ENCODE data around the gene ADPRM. TPM values are rescaled to one million over a fixed set of nuclear protein-coding genes. Genes with fewer than 3 reads are reported as not detected.

ADPRM gene
- total and polyA plus RNA-seq, 7 experiments from 2014 or later, result 16.4 to 120 (median 70.4) TPM

- Mint-ChIP-seq H3K9me3 (no peaks in the 10 kb centered on the region), H3K27ac (no peak overlapping the region), H3K4me1 (peaks cover 9 to 39% (median 31%) of the 10 kb centered on the region in 7 donors), H3K27me3 (peaks cover 0 to 6% (median 0%) of the 10 kb centered on the region in 5 donors), H3K4me3 (no peak overlapping the region), H3K36me3 (peaks cover 0 to 4% (median 0%) of the 10 kb centered on the region in 5 donors)
- H3K4me3 ChIP-seq (ENCODE audit: low read length), result no peak overlapping the region
- no peaks in the 10 kb centered on the region for H3K9me3 ChIP-seq (ENCODE audit: control insufficient read depth in 2 of 3, low read length in 3 of 3)
- peaks cover 0 to 4% of the 10 kb centered on the region in 2 donors for H3K27me3 ChIP-seq (ENCODE audit: control insufficient read depth in 2 of 2, insufficient read depth in 2 of 2, low read length in 2 of 2)
- peaks cover 0 to 9% of the 10 kb centered on the region in 2 donors for H3K4me1 ChIP-seq (ENCODE audit: control insufficient read depth in 2 of 2, insufficient read depth in 2 of 2, low read length in 2 of 2)
- peaks cover 0 to 9% (median 0%) of the 10 kb centered on the region in 3 experiments for H3K36me3 ChIP-seq (ENCODE audit: control insufficient read depth in 2 of 3, insufficient read depth in 3 of 3, low read length in 3 of 3)
- no peak for DNase-seq
- CTCF ChIA-PET, result interaction anchor here (1.6 kb wide), 1 partner anchor 89 kb away, joined by 5 read pairs; no protein-coding TSS in a partner anchor
- no peak overlapping the region for H3K27ac ChIP-seq (ENCODE audit: low read depth, low read length)
- POLR2A ChIA-PET, result no interaction called here
- intact Hi-C loops (cut with micrococcal nuclease), result no loop called here
- no peak for ATAC-seq
Observed at GRCh38 chr17:10733666-10734065, 36.3 kb downstream of the ADPRM start.

DNA sequence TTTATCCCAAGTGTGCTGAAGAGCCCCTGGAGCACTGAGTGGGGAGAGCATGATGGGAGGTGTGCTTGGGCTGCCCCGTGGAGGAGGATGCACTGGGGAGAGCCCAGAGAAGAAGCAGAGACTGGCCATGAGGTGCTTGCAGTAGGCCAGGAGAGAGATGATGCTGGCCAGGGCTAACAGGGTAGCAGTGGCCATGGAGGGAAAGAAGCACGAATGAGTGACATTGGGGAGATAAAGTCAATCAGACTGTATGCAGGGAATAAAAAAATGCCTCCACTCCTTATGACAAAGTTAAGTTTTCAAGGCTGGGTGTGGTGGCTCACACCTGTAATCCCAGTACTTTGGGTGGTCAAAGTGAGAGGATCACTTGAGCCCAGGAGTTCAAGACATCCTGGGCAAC is 37.9 kb downstream of the ADPRM start:
- H3K27ac ChIP-seq (ENCODE audit: low read depth, low read length), result no peak overlapping the region
- peaks cover 0 to 9% of the 10 kb centered on the region in 2 donors for H3K4me1 ChIP-seq (ENCODE audit: control insufficient read depth in 2 of 2, insufficient read depth in 2 of 2, low read length in 2 of 2)
- H3K27me3 ChIP-seq (ENCODE audit: control insufficient read depth in 2 of 2, insufficient read depth in 2 of 2, low read length in 2 of 2), result no peaks in the 10 kb centered on the region
- Mint-ChIP-seq H3K36me3 (peaks cover 0 to 4% (median 0%) of the 10 kb centered on the region in 5 donors), H3K9me3 (no peaks in the 10 kb centered on the region), H3K4me3 (no peak overlapping the region), H3K4me1 (peaks cover 5 to 35% (median 24%) of the 10 kb centered on the region in 7 donors), H3K27ac (no peak overlapping the region), H3K27me3 (peaks cover 0 to 5% (median 0%) of the 10 kb centered on the region in 5 donors)
- CTCF ChIA-PET, result interaction anchor here (2.7 kb wide), 1 partner anchor 109 kb away, joined by 35 read pairs; no protein-coding TSS in a partner anchor
- no peak overlapping the region for H3K4me3 ChIP-seq (ENCODE audit: low read length)
- ATAC-seq, result no peak
- intact Hi-C loops (cut with micrococcal nuclease), result no loop called here
- no peaks in the 10 kb centered on the region for H3K36me3 ChIP-seq (ENCODE audit: control insufficient read depth in 2 of 3, insufficient read depth in 3 of 3, low read length in 3 of 3)
- DNase-seq, result no peak
- POLR2A ChIA-PET, result no interaction called here
- H3K9me3 ChIP-seq (ENCODE audit: control insufficient read depth in 2 of 3, low read length in 3 of 3), result no peaks in the 10 kb centered on the region

DNA sequence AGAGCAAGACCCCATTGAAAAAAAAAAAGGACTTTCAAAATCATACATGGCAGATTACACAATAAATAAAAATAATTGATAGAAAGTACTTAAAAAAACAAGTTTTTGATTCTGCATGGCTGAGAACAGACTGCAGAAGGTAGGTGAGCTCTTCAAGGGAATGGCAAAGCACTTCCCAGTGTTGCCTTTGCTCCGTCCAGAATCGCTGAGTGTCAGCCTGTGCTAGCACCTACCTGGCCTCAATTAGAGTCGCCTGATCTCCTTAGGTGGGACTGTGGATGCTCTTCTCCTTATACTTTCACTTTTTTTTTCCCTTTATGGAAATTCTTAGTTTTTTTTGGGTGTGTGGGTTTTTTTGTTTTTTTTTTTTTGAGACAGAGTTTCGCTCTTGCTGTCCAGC is 38.4 kb downstream of the ADPRM start:
- H3K9me3 ChIP-seq (ENCODE audit: control insufficient read depth in 2 of 3, low read length in 3 of 3), result no peaks in the 10 kb centered on the region
- H3K4me3 ChIP-seq (ENCODE audit: low read length), result no peak overlapping the region
- H3K27ac ChIP-seq (ENCODE audit: low read depth, low read length), result no peak overlapping the region
- no peak overlapping the region for H3K4me3 Mint-ChIP-seq
- peaks cover 0 to 9% of the 10 kb centered on the region in 2 donors for H3K4me1 ChIP-seq (ENCODE audit: control insufficient read depth in 2 of 2, insufficient read depth in 2 of 2, low read length in 2 of 2)
- H3K36me3 Mint-ChIP-seq, result peaks cover 0 to 4% (median 0%) of the 10 kb centered on the region in 5 donors
- no peaks in the 10 kb centered on the region for H3K27me3 ChIP-seq (ENCODE audit: control insufficient read depth in 2 of 2, insufficient read depth in 2 of 2, low read length in 2 of 2)
- CTCF ChIA-PET, result interaction anchor here (1.4 to 2.7 kb wide), 3 partner anchors 55 to 109 kb away, joined by 3 to 35 read pairs (median 6); no protein-coding TSS in a partner anchor
- H3K27ac Mint-ChIP-seq, result no peak overlapping the region
- no peaks in the 10 kb centered on the region for H3K9me3 Mint-ChIP-seq
- H3K36me3 ChIP-seq (ENCODE audit: control insufficient read depth in 2 of 3, insufficient read depth in 3 of 3, low read length in 3 of 3), result no peaks in the 10 kb centered on the region
- peaks cover 0 to 7% (median 0%) of the 10 kb centered on the region in 5 donors for H3K27me3 Mint-ChIP-seq
- DNase-seq (no peak), ATAC-seq (no peak)
- peaks cover 4 to 35% (median 18%) of the 10 kb centered on the region in 7 donors for H3K4me1 Mint-ChIP-seq
- intact Hi-C loops (cut with micrococcal nuclease), result loop anchor here in 1 of 2 donors (2.0 kb wide), 1 partner anchor 89 kb away; no protein-coding TSS in a partner anchor
- POLR2A ChIA-PET, result no interaction called here

- peak overlapping the region in 7 of 9 donors; percentile 34 to 85 (median 66) for H3K27ac Mint-ChIP-seq
- Histone ChIP-seq H3K9me3 (ENCODE audit: control insufficient read depth in 2 of 3, low read length in 3 of 3) (no peaks in the 10 kb centered on the region), H3K36me3 (ENCODE audit: control insufficient read depth in 2 of 3, insufficient read depth in 3 of 3, low read length in 3 of 3) (no peaks in the 10 kb centered on the region), H3K4me1 (ENCODE audit: control insufficient read depth in 2 of 2, insufficient read depth in 2 of 2, low read length in 2 of 2) (peaks cover 0 to 9% of the 10 kb centered on the region in 2 donors), H3K27me3 (ENCODE audit: control insufficient read depth in 2 of 2, insufficient read depth in 2 of 2, low read length in 2 of 2) (no peaks in the 10 kb centered on the region), H3K27ac (ENCODE audit: low read depth, low read length) (no peak overlapping the region), H3K4me3 (ENCODE audit: low read length) (no peak overlapping the region)
- peak; percentile 71 for ATAC-seq
- peaks cover 0 to 10% (median 0%) of the 10 kb centered on the region in 5 donors for H3K27me3 Mint-ChIP-seq
- ChIA-PET POLR2A (interaction anchor here (0.9 to 1.4 kb wide), 5 partner anchors 23 to 107 kb away, joined by 3 to 4 read pairs (median 4); no protein-coding TSS in a partner anchor), CTCF (interaction anchor here (0.8 to 2.7 kb wide), 13 partner anchors 10 to 112 kb away, joined by 3 to 35 read pairs (median 4); partner anchors contain the start of gene PIRT)
- H3K4me1 Mint-ChIP-seq, result peaks cover 2 to 28% (median 13%) of the 10 kb centered on the region in 7 donors
- peaks cover 0 to 4% (median 0%) of the 10 kb centered on the region in 5 donors for H3K36me3 Mint-ChIP-seq
- no peaks in the 10 kb centered on the region for H3K9me3 Mint-ChIP-seq
- peak in 6 of 9 donors; percentile 21 to 58 (median 46) for DNase-seq
- intact Hi-C loops (cut with micrococcal nuclease), result loop anchor here (1.0 to 2.0 kb wide), 2 partner anchors 90 to 108 kb away; no protein-coding TSS in a partner anchor
- peak overlapping the region in 8 of 10 donors; percentile 5 to 57 (median 39) for H3K4me3 Mint-ChIP-seq
Observed at GRCh38 chr17:10737168-10737622, 39.8 kb downstream of the ADPRM start.

- Histone ChIP-seq H3K4me1 (ENCODE audit: control insufficient read depth in 2 of 2, insufficient read depth in 2 of 2, low read length in 2 of 2) (peaks cover 0 to 9% of the 10 kb centered on the region in 2 donors), H3K27me3 (ENCODE audit: control insufficient read depth in 2 of 2, insufficient read depth in 2 of 2, low read length in 2 of 2) (no peaks in the 10 kb centered on the region), H3K36me3 (ENCODE audit: control insufficient read depth in 2 of 3, insufficient read depth in 3 of 3, low read length in 3 of 3) (no peaks in the 10 kb centered on the region), H3K9me3 (ENCODE audit: control insufficient read depth in 2 of 3, low read length in 3 of 3) (no peaks in the 10 kb centered on the region), H3K27ac (ENCODE audit: low read depth, low read length) (no peak overlapping the region), H3K4me3 (ENCODE audit: low read length) (no peak overlapping the region)
- ChIA-PET POLR2A (interaction anchor here (0.9 to 1.4 kb wide), 5 partner anchors 23 to 107 kb away, joined by 3 to 4 read pairs (median 4); no protein-coding TSS in a partner anchor), CTCF (interaction anchor here (0.8 to 2.7 kb wide), 8 partner anchors 9 to 111 kb away, joined by 3 to 35 read pairs (median 4); no protein-coding TSS in a partner anchor)
- Mint-ChIP-seq H3K4me3 (no peak overlapping the region), H3K27ac (peak overlapping the region in 3 of 9 donors; percentile 66 to 85 (median 77)), H3K36me3 (peaks cover 0 to 4% (median 0%) of the 10 kb centered on the region in 5 donors), H3K27me3 (peaks cover 0 to 13% (median 0%) of the 10 kb centered on the region in 5 donors), H3K9me3 (peaks cover 0 to 1% (median 0%) of the 10 kb centered on the region in 11 donors), H3K4me1 (peaks cover 2 to 28% (median 13%) of the 10 kb centered on the region in 7 donors)
- ATAC-seq, result no peak
- no peak for DNase-seq
- intact Hi-C loops (cut with micrococcal nuclease), result loop anchor here (1.0 to 2.0 kb wide), 2 partner anchors 91 to 108 kb away; no protein-coding TSS in a partner anchor
Observed at GRCh38 chr17:10737736-10738135, 40.3 kb downstream of the ADPRM start.

GRCh38 chr17:10738521-10739258 is 41.3 kb downstream of the ADPRM start:
- Histone ChIP-seq H3K4me3 (ENCODE audit: low read length) (no peak overlapping the region), H3K27me3 (ENCODE audit: control insufficient read depth in 2 of 2, insufficient read depth in 2 of 2, low read length in 2 of 2) (no peaks in the 10 kb centered on the region), H3K4me1 (ENCODE audit: control insufficient read depth in 2 of 2, insufficient read depth in 2 of 2, low read length in 2 of 2) (peaks cover 0 to 9% of the 10 kb centered on the region in 2 donors), H3K9me3 (ENCODE audit: control insufficient read depth in 2 of 3, low read length in 3 of 3) (no peaks in the 10 kb centered on the region), H3K36me3 (ENCODE audit: control insufficient read depth in 2 of 3, insufficient read depth in 3 of 3, low read length in 3 of 3) (no peaks in the 10 kb centered on the region), H3K27ac (ENCODE audit: low read depth, low read length) (no peak overlapping the region)
- Mint-ChIP-seq H3K27me3 (peaks cover 0 to 13% (median 0%) of the 10 kb centered on the region in 5 donors), H3K27ac (peak overlapping the region in 1 of 9 donors; percentile 41), H3K36me3 (peaks cover 0 to 4% (median 0%) of the 10 kb centered on the region in 5 donors), H3K9me3 (peaks cover 0 to 1% (median 0%) of the 10 kb centered on the region in 11 donors), H3K4me1 (peaks cover 2 to 33% (median 18%) of the 10 kb centered on the region in 7 donors), H3K4me3 (no peak overlapping the region)
- ChIA-PET POLR2A (no interaction called here), CTCF (interaction anchor here (1.0 kb wide), 1 partner anchor 106 kb away, joined by 3 read pairs; no protein-coding TSS in a partner anchor)
- no peak for ATAC-seq
- no peak for DNase-seq
- intact Hi-C loops (cut with micrococcal nuclease), result no loop called here

All from naive thymus-derived CD4-positive, alpha-beta T cell (primary cell).